DND-41 (cell line): ENCODE data around the gene LCAT.

Source experiments
- EZH2 ChIP-seq: IDR thresholded peaks from 3 replicates; pipeline ENCODE4 v1.6.1; 2012; ENCODE audit warnings: borderline replicate concordance, low read depth, mild to moderate bottlenecking, moderate library complexity, low read length, inconsistent platforms; ENCODE audit not compliant: severe bottlenecking
- TF ChIP-seq, protein P1 (sequence below): IDR thresholded peaks from 2 replicates; pipeline ENCODE4 v1.5.1; 2012; ENCODE audit warnings: borderline replicate concordance, low read length, moderate library complexity, mild to moderate bottlenecking; ENCODE audit not compliant: poor library complexity, severe bottlenecking; ENCODE audit errors: extremely low read depth

DNA sequence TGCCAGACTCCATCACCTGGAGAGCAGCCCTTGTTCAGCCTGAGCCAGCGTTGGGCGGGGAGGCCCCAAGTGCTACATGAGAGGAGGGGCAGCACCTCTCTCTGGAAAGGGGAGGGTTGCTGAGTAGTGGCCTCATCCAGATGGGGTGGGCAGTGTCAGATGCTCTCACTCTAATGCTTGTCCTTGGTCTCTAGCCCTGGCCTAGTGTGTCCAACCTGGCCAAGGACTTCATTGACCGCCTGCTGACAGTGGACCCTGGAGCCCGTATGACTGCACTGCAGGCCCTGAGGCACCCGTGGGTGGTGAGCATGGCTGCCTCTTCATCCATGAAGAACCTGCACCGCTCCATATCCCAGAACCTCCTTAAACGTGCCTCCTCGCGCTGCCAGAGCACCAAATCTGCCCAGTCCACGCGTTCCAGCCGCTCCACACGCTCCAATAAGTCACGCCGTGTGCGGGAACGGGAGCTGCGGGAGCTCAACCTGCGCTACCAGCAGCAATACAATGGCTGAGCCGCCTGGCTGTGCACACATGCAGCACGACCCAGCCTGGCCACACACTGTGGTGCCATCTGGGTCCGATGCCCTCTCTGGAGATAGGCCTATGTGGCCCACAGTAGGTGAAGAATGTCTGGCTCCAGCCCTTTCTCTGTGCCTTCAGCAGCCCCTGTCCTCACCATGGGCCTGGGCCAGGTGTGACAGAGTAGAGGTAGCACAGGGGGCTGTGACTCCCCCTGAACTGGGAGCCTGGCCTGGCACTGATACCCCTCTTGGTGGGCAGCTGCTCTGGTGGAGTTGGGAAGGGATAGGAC, 16.6 kb downstream of the LCAT start:
- TF ChIP-seq, protein P1, sequence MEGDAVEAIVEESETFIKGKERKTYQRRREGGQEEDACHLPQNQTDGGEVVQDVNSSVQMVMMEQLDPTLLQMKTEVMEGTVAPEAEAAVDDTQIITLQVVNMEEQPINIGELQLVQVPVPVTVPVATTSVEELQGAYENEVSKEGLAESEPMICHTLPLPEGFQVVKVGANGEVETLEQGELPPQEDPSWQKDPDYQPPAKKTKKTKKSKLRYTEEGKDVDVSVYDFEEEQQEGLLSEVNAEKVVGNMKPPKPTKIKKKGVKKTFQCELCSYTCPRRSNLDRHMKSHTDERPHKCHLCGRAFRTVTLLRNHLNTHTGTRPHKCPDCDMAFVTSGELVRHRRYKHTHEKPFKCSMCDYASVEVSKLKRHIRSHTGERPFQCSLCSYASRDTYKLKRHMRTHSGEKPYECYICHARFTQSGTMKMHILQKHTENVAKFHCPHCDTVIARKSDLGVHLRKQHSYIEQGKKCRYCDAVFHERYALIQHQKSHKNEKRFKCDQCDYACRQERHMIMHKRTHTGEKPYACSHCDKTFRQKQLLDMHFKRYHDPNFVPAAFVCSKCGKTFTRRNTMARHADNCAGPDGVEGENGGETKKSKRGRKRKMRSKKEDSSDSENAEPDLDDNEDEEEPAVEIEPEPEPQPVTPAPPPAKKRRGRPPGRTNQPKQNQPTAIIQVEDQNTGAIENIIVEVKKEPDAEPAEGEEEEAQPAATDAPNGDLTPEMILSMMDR: no peak
- TF ChIP-seq EZH2: no peak
